Measurements from ENCODE around the gene PSMA2.

Gene PSMA2

GRCh38 chr7:42928754-42929153, 3.2 kb downstream of the PSMA2 start:
- Histone ChIP-seq H3K9ac (ENCODE audit: low read length in 5 of 5) (no peak overlapping the region), H3K4me3 (ENCODE audit: low read depth in 1 of 5, low read length in 5 of 5) (no peak overlapping the region), H3K36me3 (ENCODE audit: control insufficient read depth in 5 of 5, insufficient read depth in 5 of 5, low read length in 5 of 5) (peaks cover 23 to 28% (median 26%) of the 10 kb centered on the region in 5 donors), H3K9me3 (ENCODE audit: control insufficient read depth in 5 of 5, low read length in 5 of 5) (no peaks in the 10 kb centered on the region), H3K27me3 (ENCODE audit: control insufficient read depth in 5 of 5, insufficient read depth in 4 of 5, low read length in 5 of 5) (no peaks in the 10 kb centered on the region), H3K27ac (ENCODE audit: low read depth, low read length) (no peak overlapping the region), H3K4me1 (ENCODE audit: control insufficient read depth in 5 of 5, insufficient read depth in 5 of 5, low read length in 5 of 5) (peaks cover 5 to 46% (median 39%) of the 10 kb centered on the region in 5 donors)

GRCh38 chr7:42926204-42926603, 5.8 kb downstream of the PSMA2 start:
- peaks cover 0 to 31% (median 27%) of the 10 kb centered on the region in 5 donors for H3K4me1 ChIP-seq (ENCODE audit: control insufficient read depth in 5 of 5, insufficient read depth in 5 of 5, low read length in 5 of 5)
- H3K9ac ChIP-seq (ENCODE audit: low read length in 5 of 5): no peak overlapping the region
- H3K36me3 ChIP-seq (ENCODE audit: control insufficient read depth in 5 of 5, insufficient read depth in 5 of 5, low read length in 5 of 5): peaks cover 40 to 51% (median 43%) of the 10 kb centered on the region in 5 donors
- H3K27me3 ChIP-seq (ENCODE audit: control insufficient read depth in 5 of 5, insufficient read depth in 4 of 5, low read length in 5 of 5): no peaks in the 10 kb centered on the region
- H3K27ac ChIP-seq (ENCODE audit: low read depth, low read length): no peak overlapping the region
- H3K4me3 ChIP-seq (ENCODE audit: low read depth in 1 of 5, low read length in 5 of 5): no peak overlapping the region
- no peaks in the 10 kb centered on the region for H3K9me3 ChIP-seq (ENCODE audit: control insufficient read depth in 5 of 5, low read length in 5 of 5)

- Histone ChIP-seq H3K27ac (ENCODE audit: low read depth, low read length) (no peak overlapping the region), H3K4me3 (ENCODE audit: low read depth in 1 of 5, low read length in 5 of 5) (no peak overlapping the region), H3K4me1 (ENCODE audit: control insufficient read depth in 5 of 5, insufficient read depth in 5 of 5, low read length in 5 of 5) (peaks cover 0 to 26% (median 21%) of the 10 kb centered on the region in 5 donors), H3K9ac (ENCODE audit: low read length in 5 of 5) (peak overlapping the region in 1 of 5 donors; percentile 32), H3K27me3 (ENCODE audit: control insufficient read depth in 5 of 5, insufficient read depth in 4 of 5, low read length in 5 of 5) (no peaks in the 10 kb centered on the region), H3K36me3 (ENCODE audit: control insufficient read depth in 5 of 5, insufficient read depth in 5 of 5, low read length in 5 of 5) (peaks cover 45 to 56% (median 49%) of the 10 kb centered on the region in 5 donors), H3K9me3 (ENCODE audit: control insufficient read depth in 5 of 5, low read length in 5 of 5) (no peaks in the 10 kb centered on the region)
Measured at GRCh38 chr7:42925630-42926029, 6.3 kb downstream of the PSMA2 start.

DNA sequence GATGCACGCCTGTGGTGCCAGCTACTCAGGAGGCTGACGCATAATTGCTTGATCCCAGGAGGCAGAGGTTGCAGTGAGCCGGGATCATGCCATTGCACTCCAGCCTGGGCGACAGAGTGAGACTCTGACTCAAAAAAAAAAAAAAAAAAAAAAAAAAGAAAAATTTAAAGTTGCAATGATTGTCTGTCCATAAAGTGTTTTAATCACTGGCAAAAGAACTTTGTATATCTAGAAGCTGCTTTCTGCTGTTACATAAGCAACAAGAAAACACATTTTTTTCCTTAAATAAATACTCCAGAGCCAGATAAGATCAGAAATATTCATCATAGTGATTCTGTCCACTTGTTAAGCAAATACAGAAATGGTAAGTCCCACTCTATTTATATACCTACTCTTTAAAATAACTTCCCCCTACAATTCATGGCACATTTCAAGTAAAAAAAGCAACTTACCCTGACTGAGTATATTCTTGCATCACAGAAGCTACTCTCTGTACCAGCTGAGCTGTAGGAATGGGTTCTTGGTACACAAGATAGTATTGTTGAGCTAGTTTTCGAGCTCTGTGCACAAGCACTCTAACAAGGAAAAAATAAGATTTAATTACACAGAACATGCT, 7.6 kb downstream of the PSMA2 start:
- Histone ChIP-seq H3K9ac (ENCODE audit: low read length in 5 of 5) (no peak overlapping the region), H3K27me3 (ENCODE audit: control insufficient read depth in 5 of 5, insufficient read depth in 4 of 5, low read length in 5 of 5) (no peaks in the 10 kb centered on the region), H3K27ac (ENCODE audit: low read depth, low read length) (no peak overlapping the region), H3K36me3 (ENCODE audit: control insufficient read depth in 5 of 5, insufficient read depth in 5 of 5, low read length in 5 of 5) (peaks cover 55 to 67% (median 60%) of the 10 kb centered on the region in 5 donors), H3K9me3 (ENCODE audit: control insufficient read depth in 5 of 5, low read length in 5 of 5) (no peaks in the 10 kb centered on the region), H3K4me1 (ENCODE audit: control insufficient read depth in 5 of 5, insufficient read depth in 5 of 5, low read length in 5 of 5) (peaks cover 0 to 13% (median 9%) of the 10 kb centered on the region in 5 donors), H3K4me3 (ENCODE audit: low read depth in 1 of 5, low read length in 5 of 5) (no peak overlapping the region)

GRCh38 chr7:42922017-42922753, 9.8 kb downstream of the PSMA2 start:
- H3K4me1 ChIP-seq (ENCODE audit: control insufficient read depth in 5 of 5, insufficient read depth in 5 of 5, low read length in 5 of 5): peaks cover 0 to 4% (median 0%) of the 10 kb centered on the region in 5 donors
- no peaks in the 10 kb centered on the region for H3K9me3 ChIP-seq (ENCODE audit: control insufficient read depth in 5 of 5, low read length in 5 of 5)
- no peak overlapping the region for H3K4me3 ChIP-seq (ENCODE audit: low read depth in 1 of 5, low read length in 5 of 5)
- no peak overlapping the region for H3K27ac ChIP-seq (ENCODE audit: low read depth, low read length)
- no peaks in the 10 kb centered on the region for H3K27me3 ChIP-seq (ENCODE audit: control insufficient read depth in 5 of 5, insufficient read depth in 4 of 5, low read length in 5 of 5)
- no peak overlapping the region for H3K9ac ChIP-seq (ENCODE audit: low read length in 5 of 5)
- H3K36me3 ChIP-seq (ENCODE audit: control insufficient read depth in 5 of 5, insufficient read depth in 5 of 5, low read length in 5 of 5): peaks cover 63 to 82% (median 68%) of the 10 kb centered on the region in 5 donors

GRCh38 chr7:42915356-42915755, 16.6 kb downstream of the PSMA2 start:
- Histone ChIP-seq H3K4me3 (ENCODE audit: low read depth in 1 of 5, low read length in 5 of 5) (no peak overlapping the region), H3K9me3 (ENCODE audit: control insufficient read depth in 5 of 5, low read length in 5 of 5) (no peaks in the 10 kb centered on the region), H3K27me3 (ENCODE audit: control insufficient read depth in 5 of 5, insufficient read depth in 4 of 5, low read length in 5 of 5) (no peaks in the 10 kb centered on the region), H3K9ac (ENCODE audit: low read length in 5 of 5) (peak overlapping the region in 1 of 5 donors; percentile 52), H3K27ac (ENCODE audit: low read depth, low read length) (peak overlapping the region; percentile 59), H3K36me3 (ENCODE audit: control insufficient read depth in 5 of 5, insufficient read depth in 5 of 5, low read length in 5 of 5) (peaks cover 26 to 40% (median 31%) of the 10 kb centered on the region in 5 donors), H3K4me1 (ENCODE audit: control insufficient read depth in 5 of 5, insufficient read depth in 5 of 5, low read length in 5 of 5) (peaks cover 2 to 31% (median 20%) of the 10 kb centered on the region in 5 donors)

DNA sequence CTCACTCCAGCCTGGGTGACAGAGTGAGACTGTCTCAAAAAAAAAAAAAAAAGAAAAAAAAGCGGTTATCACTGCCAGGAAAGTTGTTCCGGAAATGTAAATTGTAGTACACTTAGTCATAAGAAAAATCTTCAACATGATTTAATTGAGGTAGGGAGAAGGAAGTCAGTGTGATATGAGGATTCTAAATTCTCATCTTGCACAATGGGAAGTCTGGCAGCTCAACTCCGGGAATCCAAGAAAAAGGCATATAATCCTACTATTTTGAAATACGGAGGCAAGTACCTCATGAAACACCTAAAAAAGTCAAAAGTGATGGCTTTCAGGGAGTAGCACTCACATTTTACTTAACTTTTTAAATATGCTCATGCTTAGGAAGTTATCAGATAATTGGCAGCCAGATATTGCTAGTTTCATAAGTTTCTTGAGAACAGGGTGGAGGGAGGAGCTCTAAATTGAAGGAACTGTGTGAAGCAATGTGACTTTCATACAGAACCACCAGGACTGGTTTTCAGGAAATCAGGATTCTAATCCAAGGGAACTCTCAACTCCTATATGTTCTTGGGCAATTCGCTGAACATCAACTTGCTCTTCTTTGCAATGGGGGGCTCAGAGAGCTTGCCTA, 17.4 kb downstream of the PSMA2 start:
- Histone ChIP-seq H3K9me3 (ENCODE audit: control insufficient read depth in 5 of 5, low read length in 5 of 5) (no peaks in the 10 kb centered on the region), H3K27ac (ENCODE audit: low read depth, low read length) (peak overlapping the region; percentile 59), H3K36me3 (ENCODE audit: control insufficient read depth in 5 of 5, insufficient read depth in 5 of 5, low read length in 5 of 5) (peaks cover 18 to 33% (median 23%) of the 10 kb centered on the region in 5 donors), H3K27me3 (ENCODE audit: control insufficient read depth in 5 of 5, insufficient read depth in 4 of 5, low read length in 5 of 5) (no peaks in the 10 kb centered on the region), H3K4me1 (ENCODE audit: control insufficient read depth in 5 of 5, insufficient read depth in 5 of 5, low read length in 5 of 5) (peaks cover 2 to 32% (median 20%) of the 10 kb centered on the region in 5 donors), H3K9ac (ENCODE audit: low read length in 5 of 5) (peak overlapping the region in 2 of 5 donors; percentile 13 to 64), H3K4me3 (ENCODE audit: low read depth in 1 of 5, low read length in 5 of 5) (no peak overlapping the region)

DNA sequence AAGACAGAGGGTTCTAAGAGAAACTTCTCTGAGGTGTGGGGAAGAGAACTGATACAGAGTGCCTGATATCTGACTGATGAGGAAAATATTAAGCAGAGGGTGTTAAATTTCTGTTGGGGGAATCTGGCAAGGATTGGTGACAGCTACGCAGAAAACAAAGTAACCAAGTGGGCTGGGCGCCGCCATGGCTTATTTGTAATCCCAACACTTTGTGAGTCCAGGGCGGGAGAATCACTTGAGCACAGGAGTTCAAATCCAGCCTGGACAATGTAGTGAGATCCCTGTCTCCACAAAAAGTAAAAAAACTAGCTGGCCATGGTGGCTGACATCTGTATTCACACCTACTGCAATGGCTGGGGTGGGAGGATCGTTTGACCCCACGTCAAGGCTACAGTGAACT, 18.0 kb downstream of the PSMA2 start:
- no peaks in the 10 kb centered on the region for H3K27me3 ChIP-seq (ENCODE audit: control insufficient read depth in 5 of 5, insufficient read depth in 4 of 5, low read length in 5 of 5)
- H3K9ac ChIP-seq (ENCODE audit: low read length in 5 of 5): peak overlapping the region in 1 of 5 donors; percentile 64
- peaks cover 13 to 27% (median 18%) of the 10 kb centered on the region in 5 donors for H3K36me3 ChIP-seq (ENCODE audit: control insufficient read depth in 5 of 5, insufficient read depth in 5 of 5, low read length in 5 of 5)
- peaks cover 2 to 32% (median 20%) of the 10 kb centered on the region in 5 donors for H3K4me1 ChIP-seq (ENCODE audit: control insufficient read depth in 5 of 5, insufficient read depth in 5 of 5, low read length in 5 of 5)
- H3K9me3 ChIP-seq (ENCODE audit: control insufficient read depth in 5 of 5, low read length in 5 of 5): no peaks in the 10 kb centered on the region
- H3K27ac ChIP-seq (ENCODE audit: low read depth, low read length): no peak overlapping the region
- H3K4me3 ChIP-seq (ENCODE audit: low read depth in 1 of 5, low read length in 5 of 5): no peak overlapping the region

DNA sequence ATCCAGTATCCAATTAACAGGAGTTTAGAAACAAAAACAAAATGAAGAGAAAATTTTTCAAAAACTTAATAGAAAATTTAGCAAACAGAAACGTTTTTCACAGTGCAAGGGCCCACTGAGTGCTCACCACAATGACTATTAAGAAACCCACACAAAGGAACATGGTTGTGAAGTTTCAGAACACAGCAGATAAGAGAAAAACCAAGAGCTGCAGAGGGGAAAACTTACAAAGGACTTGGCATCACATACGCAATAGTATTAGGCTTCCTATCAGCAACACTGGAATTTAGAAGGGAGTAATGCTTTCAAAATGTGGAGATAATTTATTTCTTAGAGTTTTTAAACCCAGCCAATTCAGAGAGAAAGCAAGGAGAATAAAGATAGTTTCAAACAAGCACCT, 18.4 kb downstream of the PSMA2 start:
- H3K27ac ChIP-seq (ENCODE audit: low read depth, low read length): no peak overlapping the region
- peaks cover 11 to 25% (median 16%) of the 10 kb centered on the region in 5 donors for H3K36me3 ChIP-seq (ENCODE audit: control insufficient read depth in 5 of 5, insufficient read depth in 5 of 5, low read length in 5 of 5)
- no peaks in the 10 kb centered on the region for H3K27me3 ChIP-seq (ENCODE audit: control insufficient read depth in 5 of 5, insufficient read depth in 4 of 5, low read length in 5 of 5)
- peaks cover 2 to 32% (median 20%) of the 10 kb centered on the region in 5 donors for H3K4me1 ChIP-seq (ENCODE audit: control insufficient read depth in 5 of 5, insufficient read depth in 5 of 5, low read length in 5 of 5)
- H3K4me3 ChIP-seq (ENCODE audit: low read depth in 1 of 5, low read length in 5 of 5): no peak overlapping the region
- no peaks in the 10 kb centered on the region for H3K9me3 ChIP-seq (ENCODE audit: control insufficient read depth in 5 of 5, low read length in 5 of 5)
- H3K9ac ChIP-seq (ENCODE audit: low read length in 5 of 5): no peak overlapping the region

All from subcutaneous abdominal adipose tissue (tissue), 5 donors.